ENCODE measurements around the gene PCDHA5. TPM values are rescaled to one million over a fixed set of nuclear protein-coding genes. Genes with fewer than 3 reads are reported as not detected.
A peak's percentile ranks its signal among the peaks of the same experiment; 100 is the strongest.

The PCDHA5 gene
- total and polyA plus RNA-seq, 11 donors = 0.04 to 0.20 (median 0.07) TPM; not detected in 6

- intact Hi-C loops (cut with DNase I) = loop anchor here in 1 of 10 donors (10.0 kb wide), 1 partner anchor 174 kb away; no protein-coding TSS in a partner anchor
- Histone ChIP-seq H3K27me3 (peaks cover 0 to 84% (median 18%) of the 10 kb centered on the region in 9 donors), H3K4me3 (no peak overlapping the region), H3K36me3 (no peaks in the 10 kb centered on the region), H3K27ac (no peak overlapping the region), H3K9me3 (peaks cover 0 to 38% (median 16%) of the 10 kb centered on the region in 12 donors), H3K4me1 (no peaks in the 10 kb centered on the region)
- ATAC-seq (no peak), DNase-seq (peak in 1 of 5 donors; percentile 55)
- 35 to 53% (median 48%) methylated on average over 56 to 114 of the region's 114 CpGs for WGBS, 4 donors
- no peak for TF ChIP-seq CTCF (IDR thresholded peaks at IDR 0.05)
- TF ChIP-seq POLR2A (IDR thresholded peaks at IDR 0.05) = no peak
Observed at GRCh38 chr5:140870221-140871201, 49.1 kb downstream of the PCDHA5 start.

Other genes starting within 250 kb of the PCDHA5 start
- 100 to 1,000 TPM in 2 of 9 donors, 10 to 100 TPM in 7; 16.6 to 220 (median 26.7) TPM for gene CD14, start 188.4 kb upstream of the PCDHA5 start, total RNA-seq
- gene CD14, start 188.4 kb upstream of the PCDHA5 start, polyA plus RNA-seq = 10 to 100 TPM in 1 of 2 donors, 1 to 10 TPM in 1; 9.9 to 20.3 TPM
- 10 to 100 TPM in 1 of 9 donors, 1 to 10 TPM in 8; 2.2 to 11.7 (median 3.3) TPM for gene TMCO6, start 182.2 kb upstream of the PCDHA5 start, total RNA-seq
- 1 to 10 TPM; 3.9 to 8.7 TPM for gene TMCO6, start 182.2 kb upstream of the PCDHA5 start, polyA plus RNA-seq
- gene NDUFA2, start 174.0 kb upstream of the PCDHA5 start, total RNA-seq = 100 to 1,000 TPM in 8 of 9 donors, 10 to 100 TPM in 1; 84.0 to 156 (median 115) TPM
- gene NDUFA2, start 174.0 kb upstream of the PCDHA5 start, polyA plus RNA-seq = 100 to 1,000 TPM; 205 to 550 TPM
- 100 to 1,000 TPM in 2 of 9 donors, 10 to 100 TPM in 7; 60.9 to 147 (median 79.0) TPM for gene IK, start 173.8 kb upstream of the PCDHA5 start, total RNA-seq
- 10 to 100 TPM; 54.4 to 97.6 TPM for gene IK, start 173.8 kb upstream of the PCDHA5 start, polyA plus RNA-seq
- gene WDR55, start 156.7 kb upstream of the PCDHA5 start, total RNA-seq = 10 to 100 TPM in 8 of 9 donors, 1 to 10 TPM in 1; 9.6 to 17.5 (median 12.2) TPM
- 10 to 100 TPM; 11.0 to 19.3 TPM for gene WDR55, start 156.7 kb upstream of the PCDHA5 start, polyA plus RNA-seq
- gene DND1, start 148.0 kb upstream of the PCDHA5 start, total RNA-seq = under 1 TPM in 7 of 9 donors, not detected in 2; 0.16 to 0.75 (median 0.51) TPM
- gene DND1, start 148.0 kb upstream of the PCDHA5 start, polyA plus RNA-seq = under 1 TPM; 0.53 to 0.95 TPM
- gene HARS1, start 130.2 kb upstream of the PCDHA5 start, total RNA-seq = 10 to 100 TPM; 31.3 to 43.9 (median 36.0) TPM
- 10 to 100 TPM; 45.3 to 58.6 TPM for gene HARS1, start 130.2 kb upstream of the PCDHA5 start, polyA plus RNA-seq
- 10 to 100 TPM; 20.0 to 31.7 (median 24.6) TPM for gene HARS2, start 130.2 kb upstream of the PCDHA5 start, total RNA-seq
- gene HARS2, start 130.2 kb upstream of the PCDHA5 start, polyA plus RNA-seq = 10 to 100 TPM; 17.4 to 31.3 TPM
- gene ZMAT2, start 121.2 kb upstream of the PCDHA5 start, total RNA-seq = 10 to 100 TPM; 25.0 to 39.5 (median 33.9) TPM
- gene ZMAT2, start 121.2 kb upstream of the PCDHA5 start, polyA plus RNA-seq = 10 to 100 TPM; 56.0 to 72.9 TPM
- gene PCDHA1, start 35.5 kb upstream of the PCDHA5 start, total RNA-seq = under 1 TPM in 1 of 9 donors, not detected in 8; 0.08 TPM
- not detected for gene PCDHA1, start 35.5 kb upstream of the PCDHA5 start, polyA plus RNA-seq
- under 1 TPM in 1 of 9 donors, not detected in 8; 0.07 TPM for gene PCDHA2, start 26.8 kb upstream of the PCDHA5 start, total RNA-seq
- under 1 TPM in 1 of 2 donors, not detected in 1; 0.01 TPM for gene PCDHA2, start 26.8 kb upstream of the PCDHA5 start, polyA plus RNA-seq
- gene PCDHA3, start 20.6 kb upstream of the PCDHA5 start, total RNA-seq = under 1 TPM in 8 of 9 donors, not detected in 1; 0.07 to 0.39 (median 0.22) TPM
- gene PCDHA3, start 20.6 kb upstream of the PCDHA5 start, polyA plus RNA-seq = under 1 TPM in 1 of 2 donors, not detected in 1; 0.01 TPM
- gene PCDHA4, start 14.5 kb upstream of the PCDHA5 start, total RNA-seq = under 1 TPM in 6 of 9 donors, not detected in 3; 0.02 to 0.21 (median 0.13) TPM
- under 1 TPM in 1 of 2 donors, not detected in 1; 0.03 TPM for gene PCDHA4, start 14.5 kb upstream of the PCDHA5 start, polyA plus RNA-seq
- gene PCDHA6, start 6.3 kb downstream of the PCDHA5 start, total RNA-seq = under 1 TPM in 6 of 9 donors, not detected in 3; 0.10 to 0.36 (median 0.29) TPM
- not detected for gene PCDHA6, start 6.3 kb downstream of the PCDHA5 start, polyA plus RNA-seq
- under 1 TPM in 4 of 9 donors, not detected in 5; 0.11 to 0.27 (median 0.20) TPM for gene PCDHA7, start 12.7 kb downstream of the PCDHA5 start, total RNA-seq
- under 1 TPM in 1 of 2 donors, not detected in 1; 0.03 TPM for gene PCDHA7, start 12.7 kb downstream of the PCDHA5 start, polyA plus RNA-seq
- gene PCDHA8, start 19.6 kb downstream of the PCDHA5 start, total RNA-seq = under 1 TPM in 4 of 9 donors, not detected in 5; 0.08 to 0.32 (median 0.12) TPM
- gene PCDHA8, start 19.6 kb downstream of the PCDHA5 start, polyA plus RNA-seq = not detected
- under 1 TPM in 3 of 9 donors, not detected in 6; 0.07 to 0.15 (median 0.08) TPM for gene PCDHA9, start 26.8 kb downstream of the PCDHA5 start, total RNA-seq
- not detected for gene PCDHA9, start 26.8 kb downstream of the PCDHA5 start, polyA plus RNA-seq
- gene PCDHA10, start 34.3 kb downstream of the PCDHA5 start, total RNA-seq = under 1 TPM in 7 of 9 donors, not detected in 2; 0.04 to 0.41 (median 0.19) TPM
- under 1 TPM; under 0.01 to 0.01 TPM for gene PCDHA10, start 34.3 kb downstream of the PCDHA5 start, polyA plus RNA-seq
- gene PCDHA11, start 47.3 kb downstream of the PCDHA5 start, total RNA-seq = under 1 TPM in 2 of 9 donors, not detected in 7; 0.08 to 0.13 TPM
- gene PCDHA11, start 47.3 kb downstream of the PCDHA5 start, polyA plus RNA-seq = not detected
- gene PCDHA12, start 53.7 kb downstream of the PCDHA5 start, total RNA-seq = under 1 TPM in 4 of 9 donors, not detected in 5; 0.08 to 0.97 (median 0.09) TPM
- not detected for gene PCDHA12, start 53.7 kb downstream of the PCDHA5 start, polyA plus RNA-seq
- gene PCDHA13, start 60.5 kb downstream of the PCDHA5 start, total RNA-seq = under 1 TPM in 2 of 9 donors, not detected in 7; 0.12 to 0.38 TPM
- gene PCDHA13, start 60.5 kb downstream of the PCDHA5 start, polyA plus RNA-seq = under 1 TPM in 1 of 2 donors, not detected in 1; 0.01 TPM
- gene PCDHAC1, start 104.7 kb downstream of the PCDHA5 start, total RNA-seq = under 1 TPM in 6 of 9 donors, not detected in 3; 0.08 to 0.88 (median 0.14) TPM
- not detected for gene PCDHAC1, start 104.7 kb downstream of the PCDHA5 start, polyA plus RNA-seq
- gene PCDHAC2, start 144.9 kb downstream of the PCDHA5 start, total RNA-seq = 1 to 10 TPM in 2 of 9 donors, under 1 TPM in 7; 0.07 to 2.2 (median 0.47) TPM
- under 1 TPM in 1 of 2 donors, not detected in 1; 0.07 TPM for gene PCDHAC2, start 144.9 kb downstream of the PCDHA5 start, polyA plus RNA-seq
- gene PCDHB1, start 229.8 kb downstream of the PCDHA5 start, total RNA-seq = under 1 TPM in 2 of 9 donors, not detected in 7; 0.04 to 0.05 TPM
- gene PCDHB1, start 229.8 kb downstream of the PCDHA5 start, polyA plus RNA-seq = not detected

Measured in heart left ventricle (tissue), 16 donors.